Stimulated activated CD4-positive, alpha-beta T cell treated with anti-CD3 and anti-CD28 coated beads, TNF-alpha, amount 100 ng/mL, for 1 hour (primary cell): ENCODE results near the gene NANS.

Experiments used
- DNase-seq, 3 donors: peaks; one replicate each; pipeline ENCODE4 v3.0.0-alpha.2; 2020; ENCODE audit warnings: low read depth in 3 of 3, low spot score in 1 of 3

Gene NANS

GRCh38 chr9:98130576-98131228 lies 74.2 kb downstream of the NANS start:
- no peak for DNase-seq

GRCh38 chr9:98132158-98132557 lies 75.6 kb downstream of the NANS start:
- no peak for DNase-seq
